Measurements from ENCODE around the gene CHCHD6. TPM values are rescaled to one million over a fixed set of nuclear protein-coding genes. Genes with fewer than 3 reads are reported as not detected.

CHCHD6 gene
- total and polyA plus RNA-seq, 2 donors from 2014 or later, result 10.7 to 35.2 TPM

DNA sequence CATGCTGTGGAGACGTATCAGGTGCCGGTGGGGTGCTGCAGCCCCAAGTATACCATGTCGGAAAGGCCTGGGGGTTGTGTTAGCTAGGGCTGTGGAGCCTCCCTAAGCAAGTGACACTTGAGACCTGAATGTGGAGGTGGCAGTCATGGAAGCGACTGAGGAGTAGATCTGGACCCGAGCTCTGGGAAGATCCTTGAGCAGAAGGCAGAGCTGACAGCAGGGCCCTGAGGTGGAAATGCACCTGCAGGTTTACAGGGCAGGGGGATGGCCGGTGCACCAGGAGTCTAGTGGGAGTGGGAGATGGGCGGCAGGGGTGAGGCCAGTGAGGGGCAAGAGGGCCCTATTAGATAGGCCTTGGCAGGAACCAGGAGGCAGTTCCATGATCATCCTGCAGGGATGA lies 187.1 kb downstream of the CHCHD6 start:
- no peaks in the 10 kb centered on the region for H3K9me3 ChIP-seq (ENCODE audit: control insufficient read depth in 2 of 3, insufficient read depth in 1 of 3, low read length in 3 of 3)
- no peaks in the 10 kb centered on the region for H3K4me1 ChIP-seq (ENCODE audit: control insufficient read depth in 2 of 3, insufficient read depth in 2 of 3, low read depth in 1 of 3, low read length in 3 of 3)
- intact Hi-C loops (cut with DNase I), result no loop called here
- DNase-seq (no peak), FAIRE-seq (no peak)
- TF ChIP-seq, protein P1, sequence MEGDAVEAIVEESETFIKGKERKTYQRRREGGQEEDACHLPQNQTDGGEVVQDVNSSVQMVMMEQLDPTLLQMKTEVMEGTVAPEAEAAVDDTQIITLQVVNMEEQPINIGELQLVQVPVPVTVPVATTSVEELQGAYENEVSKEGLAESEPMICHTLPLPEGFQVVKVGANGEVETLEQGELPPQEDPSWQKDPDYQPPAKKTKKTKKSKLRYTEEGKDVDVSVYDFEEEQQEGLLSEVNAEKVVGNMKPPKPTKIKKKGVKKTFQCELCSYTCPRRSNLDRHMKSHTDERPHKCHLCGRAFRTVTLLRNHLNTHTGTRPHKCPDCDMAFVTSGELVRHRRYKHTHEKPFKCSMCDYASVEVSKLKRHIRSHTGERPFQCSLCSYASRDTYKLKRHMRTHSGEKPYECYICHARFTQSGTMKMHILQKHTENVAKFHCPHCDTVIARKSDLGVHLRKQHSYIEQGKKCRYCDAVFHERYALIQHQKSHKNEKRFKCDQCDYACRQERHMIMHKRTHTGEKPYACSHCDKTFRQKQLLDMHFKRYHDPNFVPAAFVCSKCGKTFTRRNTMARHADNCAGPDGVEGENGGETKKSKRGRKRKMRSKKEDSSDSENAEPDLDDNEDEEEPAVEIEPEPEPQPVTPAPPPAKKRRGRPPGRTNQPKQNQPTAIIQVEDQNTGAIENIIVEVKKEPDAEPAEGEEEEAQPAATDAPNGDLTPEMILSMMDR (IDR thresholded peaks at IDR 0.05; ENCODE audit: borderline replicate concordance, extremely low read depth, insufficient read depth), result no peak
- H3K27ac ChIP-seq (ENCODE audit: low read depth in 2 of 2, low read length in 2 of 2), result no peak overlapping the region
- no peak overlapping the region for H3K4me3 ChIP-seq (ENCODE audit: low read length in 3 of 3)
- no peak overlapping the region for H3K9ac ChIP-seq (ENCODE audit: low read length in 3 of 3)
- no peaks in the 10 kb centered on the region for H3K27me3 ChIP-seq (ENCODE audit: control insufficient read depth, insufficient read depth, low read length)
- H3K36me3 ChIP-seq (ENCODE audit: control insufficient read depth in 2 of 3, insufficient read depth in 3 of 3, low read length in 3 of 3), result no peaks in the 10 kb centered on the region

DNA sequence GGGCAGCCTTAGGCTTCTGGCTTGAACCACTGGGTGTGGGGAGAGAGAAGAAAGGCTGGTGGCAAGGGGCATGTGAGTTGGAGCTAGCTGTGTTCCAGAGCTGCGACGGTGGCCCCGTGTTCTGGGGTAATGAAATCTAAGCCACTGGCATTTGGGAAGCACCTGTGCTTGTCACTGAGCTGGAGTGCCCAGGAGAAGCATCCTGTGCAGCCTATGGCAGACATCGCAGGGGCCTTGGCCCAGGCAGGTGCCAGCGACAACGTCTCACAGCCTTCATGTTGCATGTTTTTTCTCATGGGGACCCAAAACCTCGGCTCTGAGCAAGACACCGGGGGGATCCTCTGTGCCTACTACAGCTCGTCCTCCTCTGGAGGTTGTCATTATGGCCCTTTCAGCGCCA lies 187.8 kb downstream of the CHCHD6 start:
- no peak overlapping the region for H3K27ac ChIP-seq (ENCODE audit: low read depth in 2 of 2, low read length in 2 of 2)
- FAIRE-seq (no peak), DNase-seq (no peak)
- no peaks in the 10 kb centered on the region for H3K4me1 ChIP-seq (ENCODE audit: control insufficient read depth in 2 of 3, insufficient read depth in 2 of 3, low read depth in 1 of 3, low read length in 3 of 3)
- no peak overlapping the region for H3K4me3 ChIP-seq (ENCODE audit: low read length in 3 of 3)
- no peak overlapping the region for H3K9ac ChIP-seq (ENCODE audit: low read length in 3 of 3)
- H3K27me3 ChIP-seq (ENCODE audit: control insufficient read depth, insufficient read depth, low read length), result no peaks in the 10 kb centered on the region
- intact Hi-C loops (cut with DNase I), result no loop called here
- no peaks in the 10 kb centered on the region for H3K36me3 ChIP-seq (ENCODE audit: control insufficient read depth in 2 of 3, insufficient read depth in 3 of 3, low read length in 3 of 3)
- H3K9me3 ChIP-seq (ENCODE audit: control insufficient read depth in 2 of 3, insufficient read depth in 1 of 3, low read length in 3 of 3), result no peaks in the 10 kb centered on the region
- TF ChIP-seq, protein P1 (IDR thresholded peaks at IDR 0.05; ENCODE audit: borderline replicate concordance, extremely low read depth, insufficient read depth), result no peak

DNA sequence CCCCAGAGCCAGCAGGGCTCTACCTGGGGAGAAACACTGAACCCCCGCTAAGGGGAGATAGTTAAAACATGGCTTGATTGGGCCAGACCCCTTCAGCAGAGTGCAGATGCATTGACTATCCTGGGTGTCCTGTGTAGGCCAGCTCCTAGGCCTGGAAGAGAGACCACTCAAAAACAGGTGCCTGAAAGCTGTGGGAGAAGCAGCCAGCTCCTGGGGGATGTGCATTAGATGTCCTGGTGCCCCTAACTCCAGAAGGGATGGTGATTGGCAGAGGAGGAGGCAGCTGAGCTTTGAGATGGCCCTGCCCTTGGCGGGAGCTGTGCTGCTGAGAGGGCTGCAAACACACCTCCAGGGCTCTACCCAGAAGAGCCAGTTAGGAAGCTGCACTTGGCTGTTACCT lies 189.6 kb downstream of the CHCHD6 start:
- intact Hi-C loops (cut with DNase I), result no loop called here
- H3K4me1 ChIP-seq (ENCODE audit: control insufficient read depth in 2 of 3, insufficient read depth in 2 of 3, low read depth in 1 of 3, low read length in 3 of 3), result no peaks in the 10 kb centered on the region
- H3K9ac ChIP-seq (ENCODE audit: low read length in 3 of 3), result no peak overlapping the region
- FAIRE-seq, result no peak
- TF ChIP-seq, protein P1 (IDR thresholded peaks at IDR 0.05; ENCODE audit: borderline replicate concordance, extremely low read depth, insufficient read depth), result no peak
- H3K9me3 ChIP-seq (ENCODE audit: control insufficient read depth in 2 of 3, insufficient read depth in 1 of 3, low read length in 3 of 3), result no peaks in the 10 kb centered on the region
- H3K27ac ChIP-seq (ENCODE audit: low read depth in 2 of 2, low read length in 2 of 2), result no peak overlapping the region
- DNase-seq, result no peak
- no peaks in the 10 kb centered on the region for H3K27me3 ChIP-seq (ENCODE audit: control insufficient read depth, insufficient read depth, low read length)
- H3K36me3 ChIP-seq (ENCODE audit: control insufficient read depth in 2 of 3, insufficient read depth in 3 of 3, low read length in 3 of 3), result no peaks in the 10 kb centered on the region
- H3K4me3 ChIP-seq (ENCODE audit: low read length in 3 of 3), result no peak overlapping the region

DNA sequence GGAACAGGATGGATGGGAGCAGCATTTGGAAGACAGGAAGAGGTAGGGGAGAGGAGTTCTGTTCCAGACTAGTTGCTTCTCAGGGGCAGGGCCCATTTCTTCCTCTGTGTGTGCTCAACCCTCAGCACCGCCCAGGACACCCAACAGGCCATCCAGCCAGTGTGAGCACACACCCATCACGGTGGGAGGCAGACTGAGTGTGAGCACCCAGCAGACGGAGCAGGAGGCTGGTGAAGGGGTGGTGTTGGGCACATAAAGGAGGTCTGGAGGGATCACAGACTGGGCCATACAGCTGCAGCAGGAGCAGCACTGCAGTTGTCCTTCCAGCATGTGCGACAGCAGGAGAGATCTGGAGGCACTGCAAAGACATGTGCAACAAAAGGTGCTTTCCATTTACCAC lies 190.4 kb downstream of the CHCHD6 start:
- DNase-seq (no peak), FAIRE-seq (no peak)
- TF ChIP-seq, protein P1 (IDR thresholded peaks at IDR 0.05; ENCODE audit: borderline replicate concordance, extremely low read depth, insufficient read depth), result no peak
- Histone ChIP-seq H3K9me3 (ENCODE audit: control insufficient read depth in 2 of 3, insufficient read depth in 1 of 3, low read length in 3 of 3) (no peaks in the 10 kb centered on the region), H3K27me3 (ENCODE audit: control insufficient read depth, insufficient read depth, low read length) (no peaks in the 10 kb centered on the region), H3K4me3 (ENCODE audit: low read length in 3 of 3) (no peak overlapping the region), H3K4me1 (ENCODE audit: control insufficient read depth in 2 of 3, insufficient read depth in 2 of 3, low read depth in 1 of 3, low read length in 3 of 3) (no peaks in the 10 kb centered on the region), H3K9ac (ENCODE audit: low read length in 3 of 3) (no peak overlapping the region), H3K36me3 (ENCODE audit: control insufficient read depth in 2 of 3, insufficient read depth in 3 of 3, low read length in 3 of 3) (no peaks in the 10 kb centered on the region), H3K27ac (ENCODE audit: low read depth in 2 of 2, low read length in 2 of 2) (no peak overlapping the region)
- intact Hi-C loops (cut with DNase I), result no loop called here

Data from kidney (tissue), 14 donors.